ENCODE data around the gene ADAT3.

DNA sequence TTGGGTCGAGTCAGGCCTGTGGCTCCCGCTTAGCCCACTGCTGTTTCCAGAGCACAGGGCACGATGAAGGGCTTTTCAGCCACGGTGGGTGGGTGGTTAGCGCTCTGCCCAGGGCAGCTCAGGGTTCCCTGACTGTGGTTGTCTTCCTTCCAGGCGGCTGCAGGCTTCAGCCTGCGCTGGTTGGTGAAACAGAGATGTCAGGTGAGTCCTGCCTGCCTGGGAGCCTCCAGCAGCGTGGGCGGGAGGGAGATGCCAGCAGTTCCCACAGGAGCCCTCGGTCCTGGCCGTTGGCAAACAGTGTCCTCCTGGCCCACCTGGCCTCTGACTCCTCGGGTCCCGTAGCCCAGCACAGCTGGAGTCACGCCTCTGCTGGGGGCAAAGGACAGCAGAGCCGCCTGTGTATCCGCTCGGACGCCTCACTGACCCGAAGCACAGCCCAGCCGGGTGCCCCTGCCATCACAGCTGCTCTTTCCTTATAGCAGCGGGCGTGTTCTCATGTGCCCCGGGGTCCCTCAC is 9.7 kb downstream of the ADAT3 start:
- TF ChIP-seq, protein P1, sequence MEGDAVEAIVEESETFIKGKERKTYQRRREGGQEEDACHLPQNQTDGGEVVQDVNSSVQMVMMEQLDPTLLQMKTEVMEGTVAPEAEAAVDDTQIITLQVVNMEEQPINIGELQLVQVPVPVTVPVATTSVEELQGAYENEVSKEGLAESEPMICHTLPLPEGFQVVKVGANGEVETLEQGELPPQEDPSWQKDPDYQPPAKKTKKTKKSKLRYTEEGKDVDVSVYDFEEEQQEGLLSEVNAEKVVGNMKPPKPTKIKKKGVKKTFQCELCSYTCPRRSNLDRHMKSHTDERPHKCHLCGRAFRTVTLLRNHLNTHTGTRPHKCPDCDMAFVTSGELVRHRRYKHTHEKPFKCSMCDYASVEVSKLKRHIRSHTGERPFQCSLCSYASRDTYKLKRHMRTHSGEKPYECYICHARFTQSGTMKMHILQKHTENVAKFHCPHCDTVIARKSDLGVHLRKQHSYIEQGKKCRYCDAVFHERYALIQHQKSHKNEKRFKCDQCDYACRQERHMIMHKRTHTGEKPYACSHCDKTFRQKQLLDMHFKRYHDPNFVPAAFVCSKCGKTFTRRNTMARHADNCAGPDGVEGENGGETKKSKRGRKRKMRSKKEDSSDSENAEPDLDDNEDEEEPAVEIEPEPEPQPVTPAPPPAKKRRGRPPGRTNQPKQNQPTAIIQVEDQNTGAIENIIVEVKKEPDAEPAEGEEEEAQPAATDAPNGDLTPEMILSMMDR (IDR thresholded peaks at IDR 0.05 in 8 of 11, conservative IDR thresholded peaks at IDR 0.05 in 3 of 11), result no peak
- TF ChIP-seq POLR2A (IDR thresholded peaks at IDR 0.05), result no peak

Measured in spleen (tissue), 7 donors.